CD4-positive, alpha-beta T cell treated with Interleukin-4 for 1 hour (primary cell): ENCODE data around the gene ARHGAP22.

Experiments used
- DNase-seq, 2 donors: peaks; one replicate each; pipeline ENCODE4 v3.0.0-alpha.2; 2020 to 2022

Gene ARHGAP22

DNA sequence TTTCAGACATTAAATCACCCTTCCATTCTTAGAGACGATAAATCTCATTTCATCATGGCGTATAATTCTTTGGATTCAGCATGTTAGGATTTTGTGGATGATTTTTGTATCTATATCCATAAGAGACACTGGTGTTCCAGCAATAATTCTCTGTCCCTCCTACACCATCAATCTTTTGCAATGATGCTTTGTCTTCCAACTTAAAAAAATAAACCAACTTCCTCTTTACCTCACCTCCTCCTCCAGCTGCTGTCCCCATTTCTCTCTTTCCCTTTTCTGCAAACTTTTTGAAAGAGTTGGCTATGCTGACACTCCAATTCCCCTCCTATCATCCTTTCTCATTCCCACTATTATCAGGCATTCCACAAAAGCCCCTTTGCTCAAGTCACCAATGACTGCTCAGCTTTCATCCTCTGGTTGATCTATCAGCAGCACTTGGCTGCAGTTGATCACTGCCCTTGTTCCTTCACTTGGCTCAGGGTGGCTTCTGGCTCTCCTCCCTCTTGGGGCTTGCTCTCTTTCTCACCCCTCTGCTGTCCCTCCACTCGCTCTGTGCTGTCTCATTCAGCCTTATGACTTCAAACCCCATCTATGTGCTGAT is 130.0 kb downstream of the ARHGAP22 start:
- no peak for DNase-seq

DNA sequence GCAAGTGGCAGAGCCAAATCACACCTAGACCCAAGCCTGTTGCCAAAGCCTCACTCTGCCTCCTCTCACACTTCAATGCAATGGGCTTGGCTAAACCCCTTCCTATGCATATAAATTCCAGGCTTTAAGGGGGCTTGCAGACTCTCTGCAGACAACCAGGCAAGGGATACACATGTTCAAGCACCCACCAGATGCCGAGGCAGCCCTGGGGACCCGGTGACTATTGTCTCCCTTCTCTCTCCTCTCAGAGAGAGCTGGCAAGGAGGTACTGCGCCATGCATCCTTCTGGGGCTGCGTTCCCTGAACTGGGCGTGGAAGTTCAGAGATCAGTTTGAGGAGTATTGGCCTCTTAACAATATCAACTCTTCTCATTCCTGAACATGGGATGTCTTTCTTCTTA is 131.2 kb downstream of the ARHGAP22 start:
- peak in 1 of 2 donors; percentile 5 for DNase-seq

DNA sequence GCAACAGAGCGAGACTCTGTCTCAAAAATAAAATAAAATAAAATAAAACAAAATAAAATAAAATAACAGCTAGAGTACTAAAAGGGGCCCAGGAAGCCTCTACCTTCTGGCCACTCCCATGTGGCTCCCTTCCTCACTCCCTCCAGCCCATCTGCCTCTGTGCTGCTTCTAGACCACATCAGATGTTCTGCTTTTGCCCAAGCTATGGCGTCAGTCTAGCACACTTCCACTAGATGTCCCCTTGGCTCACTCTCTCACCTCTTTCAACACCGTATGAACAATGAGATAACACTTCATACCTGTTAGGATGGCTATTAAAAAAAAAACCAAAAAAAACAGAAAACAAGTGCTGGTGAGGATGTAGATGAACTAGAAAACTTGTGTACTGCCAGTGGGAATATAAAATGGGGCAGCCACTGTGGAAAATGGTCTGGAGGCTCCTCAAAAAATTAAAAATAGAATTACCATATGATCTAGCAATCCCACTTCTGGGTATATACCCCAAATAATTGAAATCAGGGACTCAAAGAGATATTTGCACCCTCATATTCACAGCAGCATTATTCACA is 132.3 kb downstream of the ARHGAP22 start:
- DNase-seq = no peak

DNA sequence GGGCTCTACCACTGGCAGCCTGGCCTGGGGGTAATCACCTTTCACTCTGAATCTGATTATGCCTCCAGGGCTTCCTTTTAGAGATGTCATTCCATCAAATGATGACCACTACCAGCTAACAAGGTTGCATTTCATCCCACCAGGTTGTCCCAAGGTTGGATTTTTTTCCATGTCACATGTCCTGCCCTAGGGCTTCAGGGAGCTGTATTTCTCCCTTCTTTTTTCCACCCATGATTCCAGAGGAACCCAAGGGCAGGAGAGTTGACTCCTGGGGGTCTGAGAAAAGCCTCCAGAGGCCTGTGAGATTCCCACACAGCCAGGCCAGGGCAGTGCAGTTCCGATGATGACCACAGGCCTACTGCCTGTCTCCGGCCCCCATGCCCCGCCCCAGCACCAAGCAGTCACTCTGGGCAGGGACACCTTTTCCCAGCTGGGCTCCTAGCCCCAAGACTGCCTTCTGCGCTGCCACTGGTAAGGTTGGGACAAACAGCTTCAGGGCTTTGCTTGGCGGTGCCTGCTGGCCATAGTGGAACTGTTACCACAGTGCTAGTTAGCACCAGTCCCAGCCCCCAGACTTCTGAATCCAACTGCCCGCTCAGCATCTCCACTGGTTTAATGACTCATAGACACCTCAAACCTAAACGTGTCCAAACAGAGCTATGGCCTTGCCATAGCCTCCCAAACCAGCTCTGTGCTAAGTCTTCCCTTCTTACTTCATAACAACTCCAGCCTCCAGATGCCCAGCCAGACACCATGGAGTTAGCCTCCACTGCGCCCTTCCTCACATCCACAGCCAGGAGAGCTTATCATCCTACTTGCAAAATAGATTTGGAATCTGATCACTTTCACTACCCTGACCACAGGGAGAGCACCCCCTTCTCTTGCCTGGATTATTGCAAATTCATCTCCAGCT is 133.7 kb downstream of the ARHGAP22 start:
- DNase-seq = peak in 1 of 2 donors; percentile 2

DNA sequence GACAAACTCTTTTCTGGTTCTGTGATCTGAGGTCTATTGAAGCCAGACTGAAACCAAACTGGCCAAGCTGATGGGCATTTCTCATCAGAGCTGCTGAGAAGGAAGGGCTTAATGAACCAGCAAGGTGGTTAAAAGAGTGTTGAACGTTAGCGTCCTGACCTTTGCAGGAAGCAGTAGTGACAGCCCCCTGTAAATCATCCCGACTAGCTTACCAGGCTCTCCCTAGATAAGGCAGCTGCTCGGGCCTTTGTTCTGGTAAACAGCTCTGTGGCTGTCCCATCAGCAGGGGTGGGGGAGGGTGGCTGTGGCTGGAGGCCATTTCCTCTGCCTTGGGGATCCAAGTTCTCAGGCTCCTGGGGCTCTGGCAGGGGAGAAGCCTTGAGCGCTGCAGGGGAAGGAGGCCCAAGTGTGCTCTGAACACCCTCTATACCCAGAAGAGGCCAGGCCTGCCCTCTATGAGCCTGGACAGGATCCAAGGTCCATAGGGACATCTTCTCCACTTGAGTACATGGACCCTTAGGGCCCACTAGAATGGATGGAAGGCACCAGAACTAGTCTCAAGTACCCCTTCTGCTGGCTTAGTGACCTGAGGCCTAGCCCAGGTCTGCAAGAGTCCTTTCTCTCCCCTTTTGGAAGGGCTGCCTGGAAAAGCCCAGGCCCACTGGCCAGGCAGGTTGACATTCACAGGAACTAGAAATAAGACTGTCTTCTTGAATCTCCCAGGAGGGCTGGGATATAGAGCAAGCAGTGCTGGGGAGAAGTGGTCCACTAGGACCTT is 134.6 kb downstream of the ARHGAP22 start:
- peak in 1 of 2 donors; percentile 5 for DNase-seq

DNA sequence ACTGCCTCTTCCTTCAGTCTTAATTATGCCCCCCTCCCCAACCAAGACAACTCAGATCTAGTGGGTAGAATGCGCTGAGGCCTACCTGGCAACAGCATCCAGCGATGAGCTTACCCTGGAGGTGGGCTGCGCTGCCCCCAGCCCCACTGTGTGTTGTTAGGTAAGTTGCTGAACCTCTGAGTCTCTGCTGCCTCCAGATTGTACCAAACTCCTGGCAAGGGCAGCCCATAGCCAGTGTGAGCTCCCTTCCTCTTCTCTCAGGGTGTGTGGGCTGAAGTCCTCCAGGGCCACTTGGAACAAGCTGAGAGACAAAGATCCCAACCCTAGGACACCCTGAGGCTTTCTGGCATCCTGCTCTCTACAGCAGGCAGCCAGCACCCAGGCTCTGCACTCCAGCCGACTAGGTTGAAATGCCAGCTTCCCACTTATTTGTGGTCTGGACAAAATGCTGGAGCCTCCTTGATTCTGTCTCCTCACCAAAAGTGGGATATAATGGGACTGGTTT is 135.3 kb downstream of the ARHGAP22 start:
- peak in 1 of 2 donors; percentile 6 for DNase-seq

DNA sequence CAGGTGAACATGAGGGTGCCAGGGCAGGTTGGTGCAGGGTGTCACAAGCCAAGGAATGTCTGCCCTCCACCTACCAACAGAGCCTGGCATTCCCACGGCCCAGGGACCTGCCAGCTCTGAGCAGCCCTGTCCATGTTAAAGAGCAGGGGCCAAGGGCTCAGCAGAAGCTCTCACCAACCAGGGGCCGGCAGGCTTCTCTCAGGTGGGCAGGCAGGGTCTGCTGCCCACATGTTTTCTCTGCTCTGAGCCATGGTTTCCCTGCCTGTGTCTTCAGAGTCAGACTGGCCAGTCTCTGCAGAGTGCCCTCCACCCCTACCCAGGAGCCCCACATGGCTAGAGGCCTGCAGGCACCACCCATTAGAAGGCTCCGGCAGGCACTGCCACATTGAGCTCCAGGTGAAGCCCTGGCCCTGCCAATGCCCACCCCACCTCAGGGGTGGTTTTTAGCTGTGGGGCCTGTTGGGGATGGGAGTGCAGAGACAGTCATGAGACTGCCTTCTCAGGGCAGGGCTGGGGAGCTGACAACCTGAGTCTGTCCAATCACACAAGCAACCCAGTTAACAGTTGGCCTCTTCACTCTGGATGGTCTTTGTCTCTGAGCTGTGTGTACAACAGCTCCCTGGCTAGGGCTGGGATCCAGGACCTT is 135.9 kb downstream of the ARHGAP22 start:
- peak in 1 of 2 donors; percentile 6 for DNase-seq

DNA sequence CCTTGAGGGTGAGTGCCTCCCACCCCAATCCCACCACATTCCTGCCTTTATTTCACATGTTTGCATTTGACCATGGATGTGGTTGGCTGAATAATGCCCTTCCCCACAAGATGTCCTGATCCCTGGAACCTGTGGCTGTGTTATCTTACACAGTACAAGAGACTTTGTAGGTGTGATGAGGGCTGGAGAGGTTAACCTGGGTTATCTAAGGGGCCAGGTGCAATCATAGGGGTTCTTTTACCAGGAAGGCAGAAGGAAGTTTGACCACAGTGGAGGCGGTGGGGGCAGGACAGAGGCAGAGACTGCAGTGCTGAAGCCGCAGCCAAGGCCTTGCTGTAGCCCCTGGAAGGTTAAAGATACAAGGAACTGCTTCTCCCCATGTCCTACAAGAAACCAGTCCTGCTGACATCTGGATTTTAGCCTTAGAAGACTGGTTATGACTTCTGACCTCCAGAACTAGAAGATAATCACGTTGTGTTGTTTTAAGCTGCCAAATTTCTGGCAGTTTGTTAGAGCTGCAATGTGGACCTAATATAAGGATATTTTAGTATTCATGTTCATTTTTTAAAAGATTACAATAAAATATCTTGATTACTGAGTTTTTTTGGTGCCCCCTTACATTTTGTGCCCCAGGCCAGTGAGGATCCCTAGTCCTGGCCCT is 136.6 kb downstream of the ARHGAP22 start:
- peak in 1 of 2 donors; percentile 2 for DNase-seq

DNA sequence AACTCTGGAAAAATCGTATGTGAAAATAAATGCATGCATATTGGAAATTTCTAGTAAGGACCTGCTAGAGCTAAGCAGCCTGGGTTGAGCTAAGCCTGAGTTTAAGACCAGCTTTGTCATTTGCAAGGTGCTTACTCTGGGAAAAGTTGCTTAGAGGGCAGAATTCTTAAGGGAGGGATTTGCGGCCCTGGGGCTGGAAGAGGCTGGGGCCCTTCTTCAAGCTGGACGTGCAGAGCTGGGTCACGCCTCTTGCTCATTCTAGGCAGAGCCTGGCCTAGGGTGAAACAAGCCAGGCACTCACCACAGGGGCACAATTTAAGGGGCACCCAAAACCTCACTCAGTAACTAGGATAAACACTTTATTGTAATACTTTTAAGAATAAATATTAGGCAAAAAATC is 137.2 kb downstream of the ARHGAP22 start:
- peak in 1 of 2 donors; percentile 2 for DNase-seq

DNA sequence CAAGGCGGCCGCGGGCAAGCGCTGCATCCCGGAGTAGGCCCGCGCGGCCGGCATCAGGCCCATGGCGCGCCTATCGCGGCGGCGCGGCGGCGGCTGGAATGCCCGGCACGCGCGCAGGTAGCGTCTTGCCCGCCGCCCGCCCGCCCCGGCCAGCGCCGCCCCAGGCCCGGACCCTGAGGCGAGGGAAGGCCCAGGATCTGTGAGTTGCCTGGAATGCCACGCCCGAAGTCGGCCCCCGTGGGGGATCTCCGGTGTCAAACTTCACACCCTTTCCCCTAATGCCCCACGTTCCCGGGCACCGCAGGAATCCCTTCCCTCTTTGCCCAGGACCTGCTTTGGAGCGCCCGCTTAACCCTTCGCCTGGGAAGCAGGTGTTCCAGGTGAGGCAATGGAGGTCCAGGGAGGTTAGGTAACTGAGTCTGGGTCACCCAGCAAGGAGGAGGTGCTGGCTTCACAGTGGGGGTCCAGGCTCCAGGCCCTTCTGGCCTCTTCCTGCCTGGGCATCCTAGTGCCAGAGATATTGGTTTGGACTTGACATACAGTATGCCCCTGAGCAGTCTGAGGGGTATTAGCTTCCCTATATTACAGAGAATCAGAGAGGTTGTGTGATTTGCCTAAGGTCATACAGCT is 138.1 kb downstream of the ARHGAP22 start:
- DNase-seq = peak in 1 of 2 donors; percentile 1

DNA sequence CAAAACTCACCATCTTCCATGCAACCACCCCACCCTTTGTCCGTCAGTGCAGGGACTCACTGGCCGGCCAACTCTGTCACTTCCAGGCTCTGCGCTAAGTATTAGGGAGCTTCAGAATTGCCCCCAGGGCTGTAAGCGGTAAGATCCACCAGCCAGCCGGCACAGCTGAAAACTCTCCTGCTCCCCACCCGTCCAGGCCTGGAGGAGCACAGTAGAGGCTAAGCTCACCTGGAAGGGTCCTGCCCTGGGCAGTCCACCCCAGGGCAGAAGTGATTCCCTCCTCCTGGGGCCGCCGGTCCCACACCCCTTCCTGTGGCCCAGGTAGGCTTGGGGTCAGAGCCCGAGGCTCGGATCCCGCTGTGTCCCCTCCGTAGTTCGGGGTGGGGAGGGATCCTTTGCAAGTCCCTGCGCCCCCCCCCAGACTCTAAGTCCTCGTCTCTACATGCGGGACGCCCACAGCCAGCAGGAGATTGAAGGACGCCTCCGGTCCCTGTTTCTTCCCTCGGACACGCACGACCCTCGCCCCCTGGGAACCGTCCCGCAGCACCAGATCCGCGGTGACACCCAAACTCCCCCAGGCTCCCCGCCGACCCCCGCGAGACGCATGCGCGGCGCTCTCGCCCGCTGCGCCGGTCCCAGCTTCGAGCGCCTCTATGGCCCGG is 138.9 kb downstream of the ARHGAP22 start:
- peak in 1 of 2 donors; percentile 9 for DNase-seq

DNA sequence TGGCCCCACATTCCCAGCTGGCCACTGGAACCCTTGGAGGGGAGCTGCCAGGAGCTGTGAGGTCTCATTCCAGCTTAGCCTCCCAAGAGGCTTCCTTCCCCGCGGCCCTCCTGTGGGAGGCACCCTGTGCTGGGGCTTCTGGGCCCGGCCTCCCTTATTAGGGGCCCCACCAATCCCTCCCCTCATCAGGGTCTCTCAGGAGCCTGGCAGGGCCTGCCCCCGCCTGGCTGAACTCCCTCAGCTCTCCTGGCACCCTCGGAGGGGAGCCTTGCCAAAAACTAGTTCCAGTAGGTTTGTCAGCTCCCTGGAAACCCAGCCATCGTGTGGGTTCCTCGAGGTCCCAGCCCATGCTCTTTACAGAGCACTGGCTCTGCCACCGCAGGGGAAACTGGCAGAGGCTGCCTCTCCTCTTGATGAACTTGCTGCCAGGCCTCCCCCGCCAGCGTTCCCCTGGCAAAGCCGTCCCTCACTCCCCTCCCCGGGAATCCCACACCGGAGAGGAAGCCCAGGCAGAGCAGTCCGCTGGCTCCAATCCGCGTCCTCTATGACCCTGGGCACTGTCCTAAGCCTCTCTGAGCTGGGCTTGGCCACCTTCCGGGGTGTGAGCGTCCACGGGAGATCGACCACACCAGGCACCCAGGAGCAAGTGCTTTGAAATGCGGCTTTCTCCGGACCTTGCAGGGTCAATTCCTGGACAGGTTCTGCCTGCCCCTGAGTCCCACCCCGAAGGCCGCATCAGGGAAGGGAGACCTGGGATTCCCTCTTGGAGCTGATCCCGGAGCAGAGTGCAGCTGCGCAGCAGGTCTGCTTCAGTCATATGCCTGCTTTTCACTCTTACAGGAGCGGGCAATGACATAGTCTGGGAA is 139.8 kb downstream of the ARHGAP22 start:
- DNase-seq = peak in 1 of 2 donors; percentile 9

DNA sequence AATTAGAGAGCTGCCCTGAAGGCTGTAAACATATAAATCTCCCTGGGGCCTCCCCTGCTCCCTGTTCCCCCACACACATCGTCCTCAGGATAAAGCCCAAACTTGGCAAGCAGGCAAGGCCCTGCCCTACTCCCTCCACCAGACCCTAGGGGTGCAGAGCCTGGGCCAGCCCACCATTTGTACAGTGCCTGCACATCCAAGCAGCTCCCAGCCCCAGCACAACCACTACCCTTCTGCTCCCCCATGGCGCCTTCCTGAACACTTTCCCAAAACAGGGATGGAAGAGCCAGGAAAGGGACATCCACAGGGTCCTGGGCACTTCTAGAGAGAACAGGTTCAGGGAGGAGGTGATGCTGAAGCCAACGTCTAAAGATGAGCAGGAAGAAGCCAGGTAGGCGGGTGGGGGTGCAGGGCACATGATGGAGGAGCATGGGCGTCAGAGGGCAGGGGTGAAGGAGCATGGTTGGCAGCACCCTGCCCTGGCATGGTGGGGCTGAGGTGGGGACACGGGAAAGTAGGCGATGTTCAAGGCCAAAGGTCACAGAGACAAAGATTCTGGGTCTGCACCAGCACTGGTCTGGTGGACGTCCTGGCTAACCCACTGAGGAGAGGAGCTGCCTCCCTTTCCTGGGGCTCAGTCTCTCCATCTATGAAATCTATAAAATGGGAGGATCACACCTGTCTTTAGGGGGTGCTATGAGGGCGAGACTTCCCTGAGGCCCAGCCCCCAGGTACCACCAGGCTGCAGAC is 140.6 kb downstream of the ARHGAP22 start:
- DNase-seq = peak in 1 of 2 donors; percentile 4

DNA sequence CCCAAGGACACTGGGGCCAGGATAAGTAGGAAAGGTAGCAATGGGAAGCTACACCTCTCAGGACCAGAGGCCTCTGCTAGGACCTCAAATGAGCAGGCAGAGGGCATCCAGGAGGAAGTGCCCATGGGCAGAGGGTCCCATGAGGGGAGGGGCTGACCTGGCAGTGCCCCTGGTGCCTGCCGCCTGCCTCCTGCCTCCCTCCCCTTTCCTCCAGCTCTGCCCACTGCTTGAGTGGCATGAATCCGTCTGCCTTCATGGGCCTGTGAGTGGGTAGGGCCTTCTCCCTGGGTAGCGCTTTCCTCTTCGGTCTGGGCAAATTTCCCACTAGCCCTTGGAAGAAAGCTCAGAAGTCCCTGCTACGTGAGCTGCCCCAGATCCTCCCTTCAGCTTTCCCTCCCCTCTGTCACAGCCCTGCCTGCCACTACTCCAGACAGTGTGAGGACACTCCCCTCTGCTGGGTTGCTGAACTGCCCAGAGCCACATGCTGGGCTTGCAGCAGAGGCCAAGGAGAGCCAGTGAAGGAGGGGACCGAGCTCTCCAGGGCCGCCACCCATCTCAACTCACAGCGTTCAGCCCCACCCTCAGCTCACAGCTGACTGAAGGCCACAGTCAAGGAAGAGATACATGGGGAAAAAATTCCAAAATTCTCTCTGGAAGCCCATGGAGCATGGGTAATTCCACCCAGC is 141.4 kb downstream of the ARHGAP22 start:
- DNase-seq = peak in 1 of 2 donors; percentile 9

DNA sequence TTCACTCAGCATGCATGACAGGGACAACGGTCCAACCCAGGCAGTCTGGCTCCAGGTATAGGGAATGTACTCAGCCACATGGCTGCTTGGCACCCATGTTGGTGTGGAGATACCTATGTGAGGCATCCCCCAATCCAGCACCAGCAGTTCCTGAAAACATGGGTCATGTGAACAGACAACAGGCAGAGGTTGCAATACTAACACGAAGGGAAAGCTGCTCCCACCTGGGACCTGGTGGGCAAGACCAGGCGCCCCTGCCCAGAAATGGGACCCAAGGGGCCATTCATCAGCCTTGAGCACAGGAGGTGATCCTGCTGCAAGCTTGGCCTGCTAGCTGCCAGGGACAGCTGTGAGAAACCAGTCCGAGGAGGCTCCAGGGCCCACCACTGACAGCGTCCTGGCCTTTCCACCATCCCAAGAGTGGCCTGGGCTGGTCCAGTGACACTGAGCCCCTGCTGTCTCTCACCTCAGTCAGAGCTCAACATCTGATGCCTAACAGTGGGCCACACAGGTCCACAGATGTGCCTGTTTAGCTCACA is 142.3 kb downstream of the ARHGAP22 start:
- DNase-seq = peak in 1 of 2 donors; percentile 9

DNA sequence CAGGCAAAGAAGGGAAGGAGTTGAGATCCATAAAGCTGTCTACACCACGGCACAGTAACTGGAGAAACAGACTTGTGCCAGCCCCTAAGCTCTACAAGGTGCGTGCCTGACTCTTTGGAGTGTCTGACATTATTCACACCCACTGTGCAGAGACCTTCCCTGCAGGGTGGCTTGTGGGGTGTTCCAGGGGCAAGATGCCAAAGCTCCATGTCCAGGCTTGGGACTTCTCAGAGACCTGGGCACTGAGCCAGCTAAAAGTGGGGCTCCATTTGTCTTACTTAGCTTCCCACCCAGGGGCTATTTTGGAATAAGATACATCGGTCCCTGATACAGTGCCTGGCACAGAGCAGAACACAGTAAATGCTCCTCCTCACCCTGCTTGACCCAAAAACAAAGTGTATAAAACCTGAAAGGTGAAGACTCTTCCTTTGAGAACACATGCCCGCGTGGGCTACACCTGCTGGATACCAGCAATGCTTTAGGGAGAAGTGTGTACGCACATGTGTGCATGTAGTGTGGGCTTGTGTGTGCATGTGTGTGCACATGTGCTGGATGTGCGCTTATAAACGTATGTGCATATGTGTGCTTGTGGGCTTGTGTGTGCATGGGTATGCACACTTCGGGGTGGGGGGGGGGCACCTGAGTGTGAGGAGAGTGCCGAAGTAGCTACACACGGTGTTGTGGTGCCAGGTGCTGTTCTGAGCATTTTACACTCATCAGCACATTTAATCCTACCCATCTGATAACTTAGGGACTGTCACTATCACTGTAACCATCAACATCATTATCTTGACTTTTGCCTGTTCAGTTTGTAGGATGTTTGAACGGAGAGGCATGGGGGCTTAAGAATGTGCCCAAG is 143.0 kb downstream of the ARHGAP22 start:
- peak in 1 of 2 donors; percentile 8 for DNase-seq

DNA sequence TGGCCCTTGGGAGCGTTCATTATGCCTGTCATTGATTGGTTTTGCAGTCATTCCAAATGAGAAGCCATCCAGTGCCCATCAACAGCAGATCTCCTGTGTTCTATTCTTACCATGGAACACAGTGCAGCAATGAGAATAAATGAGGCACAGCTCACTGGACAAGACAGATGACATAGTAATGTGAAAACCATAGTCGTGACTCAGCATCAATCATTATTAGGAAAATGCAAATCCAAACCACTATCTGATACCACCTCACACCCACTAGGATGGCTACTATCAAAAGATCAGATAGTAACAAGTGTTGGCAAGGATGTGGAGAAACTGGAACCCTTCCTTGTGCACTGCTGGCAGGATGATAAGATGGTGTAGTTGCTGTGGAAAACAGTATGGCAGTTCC is 144.7 kb downstream of the ARHGAP22 start:
- DNase-seq = no peak
